ENCODE results near the gene PCSK7. TPM values are rescaled to one million over a fixed set of nuclear protein-coding genes. Genes with fewer than 3 reads are reported as not detected.

The PCSK7 gene
- total and polyA plus RNA-seq, 12 donors: 20.5 to 47.0 (median 28.2) TPM

DNA sequence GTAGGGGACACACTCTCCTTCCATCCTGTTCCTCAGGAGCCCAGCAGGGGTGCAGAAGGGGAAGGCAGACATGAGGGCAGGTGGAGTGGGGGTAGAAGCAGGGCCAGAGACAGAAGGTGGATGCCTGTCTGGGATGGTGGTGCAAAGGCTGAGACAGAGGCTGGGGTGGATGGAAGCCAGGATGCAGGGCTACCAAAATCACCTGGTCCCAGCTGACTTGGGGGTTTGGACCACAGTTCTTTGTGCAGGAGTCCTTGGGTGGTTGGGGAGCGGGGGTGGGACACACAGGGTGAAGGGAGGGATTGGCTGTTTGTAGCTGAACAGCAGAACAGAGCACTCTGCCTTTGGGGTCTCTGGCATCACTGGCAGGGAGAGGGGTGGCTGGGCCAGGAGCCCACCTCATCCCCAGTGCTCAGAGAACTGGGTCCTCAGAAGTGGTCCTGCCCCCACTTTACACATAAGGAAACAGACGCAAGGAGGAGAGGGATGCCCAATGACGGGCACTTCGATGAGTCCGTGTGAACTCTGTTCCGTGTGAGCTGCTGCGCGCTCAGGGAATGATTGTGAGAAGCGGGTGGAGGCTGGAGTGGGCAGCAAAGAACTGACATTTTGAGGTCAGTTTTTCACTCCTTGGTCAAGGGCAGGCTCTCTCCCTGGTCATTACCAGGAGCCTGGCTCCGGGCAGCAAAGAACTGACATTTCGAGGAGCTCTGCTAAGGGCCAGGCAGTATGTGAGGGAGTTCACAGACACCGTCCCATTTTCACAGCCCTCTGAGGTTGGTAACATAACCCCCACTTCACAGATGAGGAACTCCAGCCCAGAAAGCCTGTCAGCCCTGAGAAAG is 30.8 kb downstream of the PCSK7 start:
- ATAC-seq: no peak
- peak overlapping the region in 9 of 10 donors; percentile 50 to 92 (median 87) for H3K27ac ChIP-seq
- intact Hi-C loops (cut with DNase I): no loop called here
- 66 to 70% methylated on average over 12 of the region's 12 CpGs for WGBS, 2 donors
- no peak for DNase-seq
- H3K4me1 ChIP-seq: peaks cover 6 to 75% (median 43%) of the 10 kb centered on the region in 9 donors
- H3K9me3 ChIP-seq: no peaks in the 10 kb centered on the region
- TF ChIP-seq CTCF (IDR thresholded peaks at IDR 0.05): no peak
- H3K27me3 ChIP-seq: no peaks in the 10 kb centered on the region
- H3K36me3 ChIP-seq: peaks cover 0 to 48% (median 11%) of the 10 kb centered on the region in 9 donors
- peak overlapping the region in 9 of 10 donors; percentile 40 to 65 (median 46) for H3K4me3 ChIP-seq

DNA sequence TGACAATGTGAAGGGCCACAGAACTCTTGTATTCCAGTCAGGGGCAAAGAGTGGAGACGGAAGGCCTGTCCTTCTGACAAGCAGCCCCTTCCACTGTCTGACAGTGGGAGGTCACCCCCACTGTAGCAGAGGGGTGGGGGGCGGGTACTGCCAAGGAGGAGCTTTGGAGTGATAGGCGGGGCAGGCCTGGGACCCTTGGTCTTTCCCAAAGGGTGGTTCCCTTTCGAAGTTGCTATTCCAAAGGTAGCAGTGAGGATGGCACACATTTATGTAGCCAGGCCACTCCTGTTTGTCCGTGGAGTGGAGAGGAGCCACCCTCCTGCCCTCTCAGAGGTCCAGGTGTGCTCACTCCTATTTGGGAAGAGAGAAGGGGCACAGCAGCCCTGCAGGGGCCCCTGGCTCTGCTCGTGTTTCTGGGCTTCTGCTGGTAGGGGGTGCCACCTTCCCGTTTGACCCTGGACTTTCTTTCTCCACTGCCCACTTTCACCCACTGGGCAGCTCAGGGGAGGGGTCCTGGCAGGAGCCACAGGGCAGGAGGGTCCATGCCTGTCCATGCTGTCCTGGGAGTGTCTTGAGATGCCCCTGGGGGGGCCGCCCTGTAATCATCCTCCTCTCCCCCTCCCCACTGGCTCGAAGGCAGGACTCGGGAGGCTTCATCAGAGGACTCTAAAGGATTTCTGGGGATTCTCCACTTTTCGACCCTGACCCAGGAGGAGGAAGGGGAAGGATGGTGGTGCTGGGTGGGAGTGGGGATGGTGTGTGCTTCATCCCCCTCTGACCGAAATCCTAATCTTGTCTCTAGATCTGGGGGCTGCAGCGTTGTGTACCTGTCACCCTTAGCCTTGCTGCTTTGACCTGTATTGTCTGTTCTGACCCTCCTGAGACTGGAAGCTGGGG is 31.7 kb downstream of the PCSK7 start:
- peak overlapping the region; percentile 10 to 65 (median 46) for H3K4me3 ChIP-seq
- H3K36me3 ChIP-seq: peaks cover 0 to 52% (median 10%) of the 10 kb centered on the region in 9 donors
- 57 to 59% methylated on average over 13 of the region's 13 CpGs for WGBS, 2 donors
- H3K27ac ChIP-seq: peak overlapping the region; percentile 50 to 92 (median 84)
- ATAC-seq (peak in 5 of 8 donors; percentile 1 to 6 (median 3)), DNase-seq (peak in 1 of 2 donors; percentile 13)
- no peak for TF ChIP-seq CTCF (IDR thresholded peaks at IDR 0.05)
- no peaks in the 10 kb centered on the region for H3K27me3 ChIP-seq
- intact Hi-C loops (cut with DNase I): loop anchor here in 1 of 10 donors (2.0 kb wide), 1 partner anchor 17 kb away; no protein-coding TSS in a partner anchor
- H3K9me3 ChIP-seq: no peaks in the 10 kb centered on the region
- H3K4me1 ChIP-seq: peaks cover 6 to 71% (median 40%) of the 10 kb centered on the region in 9 donors

DNA sequence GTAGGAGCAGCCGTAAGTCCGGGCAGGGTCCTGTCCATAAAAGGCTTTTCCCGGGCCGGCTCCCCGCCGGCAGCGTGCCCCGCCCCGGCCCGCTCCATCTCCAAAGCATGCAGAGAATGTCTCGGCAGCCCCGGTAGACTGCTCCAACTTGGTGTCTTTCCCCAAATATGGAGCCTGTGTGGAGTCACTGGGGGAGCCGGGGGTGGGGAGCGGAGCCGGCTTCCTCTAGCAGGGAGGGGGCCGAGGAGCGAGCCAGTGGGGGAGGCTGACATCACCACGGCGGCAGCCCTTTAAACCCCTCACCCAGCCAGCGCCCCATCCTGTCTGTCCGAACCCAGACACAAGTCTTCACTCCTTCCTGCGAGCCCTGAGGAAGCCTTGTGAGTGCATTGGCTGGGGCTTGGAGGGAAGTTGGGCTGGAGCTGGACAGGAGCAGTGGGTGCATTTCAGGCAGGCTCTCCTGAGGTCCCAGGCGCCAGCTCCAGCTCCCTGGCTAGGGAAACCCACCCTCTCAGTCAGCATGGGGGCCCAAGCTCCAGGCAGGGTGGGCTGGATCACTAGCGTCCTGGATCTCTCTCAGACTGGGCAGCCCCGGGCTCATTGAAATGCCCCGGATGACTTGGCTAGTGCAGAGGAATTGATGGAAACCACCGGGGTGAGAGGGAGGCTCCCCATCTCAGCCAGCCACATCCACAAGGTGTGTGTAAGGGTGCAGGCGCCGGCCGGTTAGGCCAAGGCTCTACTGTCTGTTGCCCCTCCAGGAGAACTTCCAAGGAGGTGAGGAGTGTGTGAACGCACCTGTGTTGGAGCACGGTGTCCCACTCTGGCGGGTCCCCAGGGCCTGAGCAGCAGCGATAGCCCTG is 32.6 kb downstream of the PCSK7 start, which contains the start of gene TAGLN:
Gene TAGLN, plus strand, starts transcription at position 318 of the 863 bp plus-strand sequence. CDS start 3,644 bp downstream, outside the sequence.
- no peak for TF ChIP-seq CTCF (IDR thresholded peaks at IDR 0.05)
- 17 to 19% methylated on average over 34 of the region's 34 CpGs for WGBS, 2 donors

More for the DNA sequence above, 32.6 kb downstream of the PCSK7 start, which contains the start of gene TAGLN:
- Histone ChIP-seq H3K4me3 (peak within 1 kb of the TSS; percentile 10 to 65 (median 46)), H3K4me1 (peaks cover 1 to 62% (median 31%) of the 10 kb centered on the region in 9 donors), H3K27ac (peak within 1 kb of the TSS; percentile 70 to 92 (median 84)), H3K36me3 (peaks cover 0 to 51% (median 10%) of the 10 kb centered on the region in 9 donors), H3K9me3 (no peaks in the 10 kb centered on the region), H3K27me3 (no peaks in the 10 kb centered on the region)
- intact Hi-C loops (cut with DNase I): loop anchor here in 1 of 10 donors (2.0 kb wide), 1 partner anchor 16 kb away; no protein-coding TSS in a partner anchor
- peak; percentile 69 to 87 (median 81) for ATAC-seq
- peak; percentile 78 to 80 for DNase-seq
